ENCODE results near the gene CA12. TPM values are rescaled to one million over a fixed set of nuclear protein-coding genes. Genes with fewer than 3 reads are reported as not detected.

Gene CA12
- total and polyA plus RNA-seq, 2 of the 8 experiments (the other 6 are each of a cell fraction or from before 2014, with no cell fraction given): 4.7 to 4.9 TPM

- H2BK5ac ChIP-seq (ENCODE audit: low read depth, low read length): no peak overlapping the region
- FAIRE-seq (no peak), DNase-seq (ENCODE audit: low read depth in 1 of 2, low spot score in 2 of 2) (no peak)
- no peak overlapping the region for H2BK20ac ChIP-seq (ENCODE audit: low read length)
- TF ChIP-seq RBBP5 (IDR thresholded peaks at IDR 0.05; ENCODE audit: borderline replicate concordance, low read depth, low read length): no peak
- TF ChIP-seq NANOG (IDR thresholded peaks at IDR 0.05; ENCODE audit: insufficient read depth, low read depth, low read length, poor library complexity, severe bottlenecking): no peak
- TF ChIP-seq SRF (IDR thresholded peaks at IDR 0.05; ENCODE audit: low read depth, low read length): no peak
- TF ChIP-seq EZH2 (IDR thresholded peaks at IDR 0.05; ENCODE audit: low read depth, low read length, severe bottlenecking): no peak
- no peak for TF ChIP-seq CEBPB (IDR thresholded peaks at IDR 0.05; ENCODE audit: low read depth, low read length)
- no peak for TF ChIP-seq SAP30 (IDR thresholded peaks at IDR 0.05; ENCODE audit: insufficient read depth, insufficient replicate concordance, low read length)
- TF ChIP-seq SIN3A (conservative IDR thresholded peaks at IDR 0.05 in 1 of 2, IDR thresholded peaks at IDR 0.05 in 1 of 2; ENCODE audit: low read depth in 1 of 2, low read length in 2 of 2): no peak
- H2AK5ac ChIP-seq (ENCODE audit: low read depth, low read length): no peak overlapping the region
- no peaks in the 10 kb centered on the region for H3K9me3 ChIP-seq (ENCODE audit: insufficient read depth in 2 of 2, low read depth in 1 of 2, low read length in 1 of 2)
- H2AFZ ChIP-seq (ENCODE audit: low read length): no peak overlapping the region
- H3K4me3 ChIP-seq (ENCODE audit: extremely low read depth in 1 of 4, insufficient read depth in 2 of 4, low read depth in 3 of 4, low read length in 4 of 4): no peak overlapping the region
- POLR2A ChIA-PET (ENCODE audit: partially characterized antibody): no interaction called here
- no peaks in the 10 kb centered on the region for H3K27me3 ChIP-seq (replicated peaks in 1 of 4; ENCODE audit: control insufficient read depth in 3 of 4, extremely low read depth in 1 of 4, insufficient read depth in 3 of 4, low read length in 3 of 4)
- H3K36me3 ChIP-seq (ENCODE audit: control insufficient read depth in 2 of 4, insufficient read depth in 4 of 4, low read length in 3 of 4): no peaks in the 10 kb centered on the region
- no peak overlapping the region for H3K23ac ChIP-seq (ENCODE audit: insufficient read length)
- H2BK15ac ChIP-seq (ENCODE audit: low read length): no peak overlapping the region
- CTCF ChIA-PET (ENCODE audit: partially characterized antibody): no interaction called here
- H3K9ac ChIP-seq (replicated peaks in 1 of 4; ENCODE audit: extremely low read depth in 1 of 4, low read depth in 3 of 4, low read length in 3 of 4): no peak overlapping the region
- H4K8ac ChIP-seq (ENCODE audit: extremely low read depth, insufficient read depth, low read length): no peak overlapping the region
- no peak overlapping the region for H4K5ac ChIP-seq (ENCODE audit: insufficient read length, low read depth, low read length)
- H3K4me1 ChIP-seq (replicated peaks in 1 of 4; ENCODE audit: control insufficient read depth in 3 of 4, insufficient read depth in 4 of 4, low read length in 3 of 4): no peaks in the 10 kb centered on the region
- 94% methylated on average over 9 of the region's 9 CpGs; no CpG with 5 or more reads in 1 of the 2 experiments for WGBS, 2 experiments (ENCODE audit: extremely low coverage in 1 of 2, insufficient coverage in 1 of 2, insufficient read length in 1 of 2, insufficient replicate concordance in 2 of 2, low coverage in 1 of 2, low lambda C conversion rate in 2 of 2, missing lambda C conversion rate in 1 of 2)
- H3K56ac ChIP-seq (replicated peaks; ENCODE audit: insufficient read length, low read depth, low read length): no peak overlapping the region
- H3K79me2 ChIP-seq (ENCODE audit: control insufficient read depth in 1 of 2, insufficient read depth in 2 of 2, low read length in 2 of 2): no peaks in the 10 kb centered on the region
- no peaks in the 10 kb centered on the region for H3K79me1 ChIP-seq (ENCODE audit: low read depth, low read length)
- no peak overlapping the region for H4K91ac ChIP-seq (replicated peaks; ENCODE audit: insufficient read length, low read length)
- no peak overlapping the region for H2BK12ac ChIP-seq (ENCODE audit: low read depth, low read length)
- H3K4me2 ChIP-seq (ENCODE audit: insufficient read depth in 1 of 2, low read depth in 2 of 2, low read length in 2 of 2): no peak overlapping the region
- H3K4ac ChIP-seq (replicated peaks; ENCODE audit: insufficient read length, low read depth, low read length): no peak overlapping the region
- no peaks in the 10 kb centered on the region for H4K20me1 ChIP-seq (replicated peaks in 1 of 2; ENCODE audit: control insufficient read depth in 1 of 2, insufficient read depth in 2 of 2, low read length in 2 of 2)
- no peaks in the 10 kb centered on the region for H3K23me2 ChIP-seq (ENCODE audit: low read depth, low read length)
- no peak overlapping the region for H3K18ac ChIP-seq (ENCODE audit: extremely low read depth, low read length)
- no peak overlapping the region for H2BK120ac ChIP-seq (replicated peaks; ENCODE audit: low read depth, low read length)
- no peak overlapping the region for H3K27ac ChIP-seq (ENCODE audit: low read depth, low read length)
- H3K14ac ChIP-seq (ENCODE audit: insufficient read length): no peak overlapping the region
These were observed 24.2 kb upstream of the CA12 start for GRCh38 chr15:63405683-63406390.
